NCI-H1930 (cell line): ENCODE results near the gene ADCY5.

Experiments used
- DNase-seq, 2 experiments: peaks; one replicate each; lab custom pipeline; 2025; lab: John Stamatoyannopoulos, UW

Gene ADCY5

DNA sequence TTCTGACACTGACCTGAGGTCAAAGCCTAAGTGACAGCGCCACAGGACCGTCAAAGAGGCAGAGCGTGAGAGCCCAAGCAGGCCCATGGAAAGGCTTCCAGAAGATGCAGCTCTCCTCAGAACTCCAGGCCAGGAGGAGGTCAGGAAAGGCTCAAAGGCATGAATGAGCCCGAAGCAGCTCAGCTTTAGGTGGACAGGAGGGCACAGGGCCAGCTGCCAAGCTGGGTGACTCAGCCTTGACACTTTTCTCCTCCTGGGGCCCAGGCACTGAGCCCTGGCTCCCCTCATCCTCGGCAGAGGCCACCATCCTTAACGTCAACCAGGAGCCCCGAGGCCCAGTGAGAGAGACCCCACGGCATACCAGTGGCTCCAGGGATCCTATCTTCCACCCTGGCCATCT lies 62.9 kb downstream of the ADCY5 start:
- DNase-seq: no peak

DNA sequence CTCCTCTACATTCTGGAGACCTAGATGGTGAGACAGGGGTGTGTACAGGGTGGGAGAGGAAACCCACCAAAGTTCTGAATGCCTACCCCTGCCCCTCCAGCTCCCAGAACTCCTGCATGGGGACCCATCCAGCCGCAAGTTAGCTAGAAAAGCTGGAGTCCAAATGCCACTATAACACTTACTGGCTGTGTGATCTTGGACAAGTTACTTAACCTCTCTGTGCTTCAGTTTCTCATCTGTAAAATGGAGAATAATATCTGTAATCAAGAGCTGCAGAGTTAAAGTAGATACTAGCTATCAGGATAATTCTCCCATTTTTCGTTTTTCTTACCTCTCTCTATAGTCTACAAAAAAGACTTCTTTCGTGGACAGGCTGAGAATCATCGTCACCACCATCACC lies 63.4 kb downstream of the ADCY5 start:
- no peak for DNase-seq

DNA sequence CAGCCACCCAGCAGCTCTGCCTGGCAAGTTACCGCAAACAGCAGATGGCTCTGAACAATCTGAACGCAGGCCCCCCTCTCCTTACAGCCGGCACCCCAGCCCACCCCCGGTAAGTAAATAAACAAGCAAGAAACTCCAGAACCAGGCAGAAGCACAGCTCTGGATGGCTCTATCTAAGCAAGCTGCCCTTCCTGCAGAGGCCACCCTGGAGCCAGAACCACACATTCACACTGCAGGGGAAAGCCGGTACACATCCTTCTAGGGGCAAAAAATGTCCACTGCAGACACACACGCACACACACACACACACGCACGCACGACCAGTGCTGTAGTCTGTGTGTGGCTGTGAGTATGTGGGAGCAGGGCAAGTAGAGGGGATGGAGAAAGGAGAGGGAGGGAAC lies 63.9 kb downstream of the ADCY5 start:
- no peak for DNase-seq

DNA sequence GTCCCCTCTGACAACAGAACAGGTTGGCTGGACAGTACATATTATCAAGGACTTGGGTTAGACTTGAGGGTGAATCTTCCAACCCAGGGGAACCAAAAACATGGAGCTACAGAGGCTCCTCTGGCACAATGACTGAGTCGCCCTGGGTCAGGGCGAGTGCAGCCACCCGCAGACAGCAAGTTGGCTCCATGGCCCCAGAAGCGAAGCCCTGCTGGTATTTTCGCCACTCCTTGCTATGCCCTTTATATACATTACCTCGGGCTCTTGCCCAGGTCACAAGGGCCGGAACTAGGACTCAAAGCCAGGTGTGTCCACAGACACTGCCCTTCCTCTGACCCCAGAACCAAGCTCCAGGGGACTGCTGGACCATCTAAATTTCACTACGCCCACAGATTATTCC lies 64.6 kb downstream of the ADCY5 start:
- DNase-seq: no peak

DNA sequence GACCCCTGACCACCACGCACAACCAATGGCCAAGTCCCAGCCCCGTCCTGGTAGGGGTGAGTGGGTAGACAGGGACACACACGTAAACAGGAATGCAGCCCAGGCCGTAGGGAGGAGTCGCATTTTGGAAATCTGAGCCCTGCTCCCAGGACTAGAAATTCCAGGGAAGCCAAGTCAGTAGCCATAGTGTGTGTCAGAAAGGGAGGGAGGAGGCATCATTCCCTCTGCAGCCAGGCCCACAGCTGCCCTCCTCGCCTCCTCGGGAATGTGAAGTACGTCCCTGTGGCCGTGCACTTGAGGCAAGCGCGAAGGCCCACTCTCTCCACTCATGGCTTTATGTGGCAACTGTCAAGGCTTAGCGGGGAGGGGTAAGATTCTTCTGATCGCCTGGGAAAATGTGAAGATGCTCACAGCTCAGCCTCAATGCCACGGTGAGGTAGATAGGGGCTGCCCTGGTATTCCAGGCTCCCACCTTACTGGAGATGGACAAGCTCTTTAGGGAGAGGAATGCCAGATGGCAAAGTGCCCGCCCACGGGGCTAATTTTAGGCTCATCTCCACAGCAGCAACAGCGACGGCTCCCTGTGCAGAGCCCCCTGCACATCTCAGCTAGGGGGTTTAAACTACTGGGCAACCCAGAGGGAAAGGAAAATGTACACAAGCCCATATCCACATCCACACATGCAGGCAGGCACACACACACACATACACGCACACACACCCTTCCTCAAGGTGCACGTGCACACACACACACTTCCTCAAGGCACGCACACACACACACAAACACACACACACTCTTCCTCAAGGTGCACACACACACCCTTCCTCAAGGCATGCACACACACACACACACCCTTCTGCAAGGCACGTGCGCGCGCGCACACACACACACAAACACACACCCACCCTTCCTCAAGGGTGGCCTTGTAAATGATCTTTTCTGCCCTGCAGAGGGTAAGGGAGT lies 65.5 kb downstream of the ADCY5 start:
- no peak for DNase-seq

DNA sequence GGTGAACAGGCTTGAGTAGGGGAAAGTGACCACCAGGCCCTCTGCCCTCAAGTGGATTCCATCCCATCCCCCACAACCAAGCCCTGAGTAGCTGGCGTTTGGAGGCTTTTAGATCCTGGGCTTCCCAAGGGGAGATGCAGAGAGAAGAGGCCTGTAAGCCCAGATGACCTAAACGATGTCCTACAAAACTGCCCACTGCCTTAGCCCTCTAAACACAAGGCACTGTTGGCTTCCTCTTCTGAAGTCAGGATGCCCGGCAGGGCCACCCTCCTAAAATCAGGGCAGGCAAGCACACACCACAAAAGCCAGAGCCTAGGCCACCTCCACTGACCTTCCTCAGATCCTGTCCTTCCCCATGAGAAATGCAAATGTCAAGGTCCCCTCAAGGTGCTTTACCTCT lies 68.6 kb downstream of the ADCY5 start:
- no peak for DNase-seq

DNA sequence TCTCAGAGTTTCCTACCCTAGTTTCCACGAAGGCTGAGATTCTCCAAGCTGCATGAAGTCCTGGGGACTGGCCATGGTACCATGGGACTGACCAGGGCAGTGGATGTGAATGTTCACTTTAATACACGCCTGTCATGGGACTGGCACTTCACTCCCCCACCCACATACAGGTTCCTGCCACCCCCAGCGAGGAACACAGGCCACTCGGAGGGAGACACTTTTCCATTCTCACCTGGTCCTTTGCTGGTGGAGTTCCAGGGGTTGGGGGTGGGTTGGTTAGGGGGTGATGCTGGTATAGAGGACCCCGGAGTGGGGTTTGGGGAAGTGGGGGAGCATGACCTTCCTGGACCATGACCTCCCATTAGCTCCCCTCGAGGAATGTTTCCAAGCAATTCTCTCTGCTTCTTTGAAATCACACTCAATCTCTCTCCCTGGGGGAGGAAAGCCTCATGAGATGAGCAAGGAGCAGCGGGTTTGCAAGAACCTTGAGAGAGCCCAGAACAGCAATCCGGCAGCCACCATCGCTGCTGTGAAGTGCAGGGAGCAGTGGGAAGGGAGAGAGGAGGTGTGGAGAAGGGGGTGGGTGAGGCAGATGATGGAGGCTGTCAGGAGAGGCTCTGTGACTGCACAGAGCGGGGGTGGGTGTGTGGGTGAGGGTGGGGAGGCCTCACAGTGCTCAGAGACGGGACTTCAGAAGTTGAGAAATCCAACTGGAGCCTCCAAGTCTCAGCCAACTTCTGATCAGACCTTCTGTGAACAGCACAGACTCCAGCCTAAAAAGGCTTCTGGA lies 69.7 kb downstream of the ADCY5 start:
- no peak for DNase-seq

DNA sequence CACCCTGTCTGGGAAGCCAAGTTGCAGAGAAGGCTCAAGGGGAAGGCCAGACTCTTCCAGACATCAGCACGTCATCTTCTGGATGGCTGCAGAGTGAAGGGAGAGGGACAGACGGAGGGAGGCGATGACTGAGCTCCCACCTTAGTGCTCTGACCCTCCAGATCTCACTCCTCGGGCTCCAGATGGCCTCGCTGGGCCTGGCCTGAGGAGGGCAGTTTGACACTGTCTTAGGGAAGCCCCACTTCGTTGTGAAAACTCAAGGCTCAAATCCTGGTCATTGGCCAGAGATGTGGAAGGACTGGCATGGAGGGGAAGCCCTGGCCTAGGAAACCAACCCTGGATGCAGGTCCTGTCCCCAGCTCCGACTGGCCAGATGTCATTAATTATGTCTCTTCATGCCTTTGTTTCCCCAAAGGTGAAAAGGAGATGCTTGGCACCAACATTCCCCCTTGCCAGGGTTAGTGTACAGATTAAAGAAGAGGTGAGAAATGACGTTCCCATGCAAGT lies 70.4 kb downstream of the ADCY5 start:
- no peak for DNase-seq

DNA sequence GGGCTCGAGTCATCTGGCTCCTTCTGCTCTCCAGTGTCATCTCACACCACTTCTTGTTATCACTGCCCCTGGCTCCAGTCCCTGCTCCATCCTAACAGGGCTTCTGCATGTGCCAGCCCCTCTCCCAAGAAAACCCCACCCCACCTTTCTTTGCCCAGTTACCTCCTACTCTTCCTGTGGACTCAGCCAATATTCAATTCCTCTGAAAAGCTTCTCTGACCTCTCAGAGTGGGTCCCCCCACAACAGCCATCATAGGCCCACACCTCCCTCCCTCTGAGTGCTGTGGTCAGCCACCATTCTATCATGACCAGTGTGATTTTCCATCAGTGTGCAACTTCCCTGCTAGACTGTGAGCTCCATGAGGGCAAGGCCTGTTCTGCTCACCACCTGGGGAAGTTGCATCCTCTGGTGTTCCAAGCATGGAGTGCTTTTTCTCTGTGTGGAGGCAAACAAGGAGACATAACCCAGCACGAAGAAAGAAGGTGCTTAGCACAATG lies 71.6 kb downstream of the ADCY5 start:
- DNase-seq: no peak

DNA sequence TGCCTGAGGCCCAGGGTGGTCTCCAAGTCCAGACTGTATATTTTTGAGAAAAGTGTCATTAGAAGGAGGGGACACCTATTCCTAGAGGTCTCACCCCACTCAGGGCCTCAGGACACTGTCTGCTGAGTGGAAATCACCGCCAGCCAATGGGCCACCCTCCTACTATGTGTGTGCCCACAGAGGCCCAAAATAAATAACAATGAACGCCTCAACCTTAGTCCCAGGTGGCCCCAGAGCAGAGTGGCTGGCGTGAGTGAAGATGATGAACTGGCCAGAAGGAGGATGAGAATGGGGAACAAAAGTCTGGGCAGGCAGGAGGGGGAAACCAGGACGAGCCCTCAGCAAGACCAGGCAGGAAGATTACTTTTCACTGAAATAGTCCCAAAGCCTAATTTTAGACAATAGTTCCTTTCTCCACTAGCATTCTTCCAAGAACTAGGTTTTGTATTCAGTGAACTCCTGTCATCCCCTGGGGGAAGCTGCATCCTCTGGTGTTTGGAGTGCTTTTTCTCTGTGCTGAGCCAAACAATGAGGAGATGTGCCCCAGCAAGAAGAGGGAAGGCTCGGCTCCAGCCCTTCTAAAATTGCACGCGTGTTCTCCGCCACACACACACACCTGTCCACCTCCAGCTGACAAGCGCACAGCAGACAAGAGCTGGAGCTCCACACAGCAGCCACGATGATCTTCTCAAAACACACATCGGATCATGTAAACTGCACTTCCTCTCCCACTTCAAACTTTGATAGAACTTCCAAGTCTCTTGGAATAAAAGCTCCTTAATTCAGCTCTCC lies 72.2 kb downstream of the ADCY5 start:
- DNase-seq: no peak

DNA sequence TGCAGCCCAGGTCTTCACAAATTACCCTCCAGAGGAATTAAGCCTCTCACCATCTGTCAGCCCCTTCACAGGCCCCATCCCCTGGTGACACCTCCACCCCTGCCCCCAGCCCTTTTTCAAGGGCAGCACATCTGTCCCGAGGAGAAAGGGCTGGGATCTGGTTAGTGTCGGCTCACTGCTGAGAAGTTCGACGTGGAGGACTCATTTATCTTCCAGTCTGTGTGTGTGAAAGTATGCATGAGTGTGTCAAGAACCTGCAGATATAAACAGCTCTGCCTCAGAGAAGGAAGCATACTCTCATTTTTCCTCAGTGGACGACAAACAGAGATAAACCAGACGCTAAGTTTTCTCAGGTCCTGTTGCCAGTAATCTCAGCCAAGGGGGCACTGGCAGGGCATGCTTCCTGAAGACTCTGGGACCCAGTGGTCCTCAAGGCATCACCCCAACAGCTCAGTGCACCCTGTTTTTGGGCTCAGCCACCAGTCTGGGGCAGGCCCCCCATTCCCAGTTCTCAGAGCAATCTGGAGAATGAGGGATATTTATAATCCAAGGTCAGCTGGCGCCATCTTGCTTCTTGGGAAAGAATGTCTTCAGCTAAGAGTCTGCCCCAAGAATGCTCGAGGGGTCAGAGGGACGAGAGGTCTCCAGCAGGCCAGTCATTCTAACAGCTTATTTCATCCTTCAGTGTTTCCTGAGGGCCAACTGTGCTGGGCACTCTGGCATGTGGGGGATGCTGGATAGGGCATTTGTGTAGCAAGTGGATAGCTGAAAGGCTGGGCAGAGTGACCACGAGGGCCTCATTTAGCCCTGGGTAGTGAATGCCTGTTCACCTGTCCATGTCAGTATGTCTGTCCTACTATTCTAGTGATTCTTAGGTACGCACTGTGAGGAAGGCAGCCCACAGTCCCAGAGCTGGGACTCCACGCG lies 73.6 kb downstream of the ADCY5 start:
- no peak for DNase-seq

DNA sequence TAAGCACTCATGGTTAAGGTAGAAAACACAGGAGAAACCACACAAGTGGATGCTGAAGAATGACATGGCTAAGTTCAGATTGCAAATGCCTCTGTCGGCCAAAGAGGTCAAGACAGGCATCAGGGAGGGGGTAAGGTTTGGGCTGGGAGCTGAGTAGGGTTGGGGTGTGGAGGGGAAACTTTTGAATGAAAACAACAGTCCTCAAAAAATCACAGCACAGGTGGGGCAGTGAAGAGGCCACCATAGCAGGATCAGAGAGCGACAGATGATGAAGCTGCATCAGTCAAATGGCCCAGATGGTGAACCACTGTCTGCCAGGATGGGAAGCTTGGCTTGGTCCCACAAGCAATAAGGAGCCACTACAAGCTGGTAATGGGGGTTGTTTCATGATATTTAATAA lies 74.9 kb downstream of the ADCY5 start:
- DNase-seq: no peak

DNA sequence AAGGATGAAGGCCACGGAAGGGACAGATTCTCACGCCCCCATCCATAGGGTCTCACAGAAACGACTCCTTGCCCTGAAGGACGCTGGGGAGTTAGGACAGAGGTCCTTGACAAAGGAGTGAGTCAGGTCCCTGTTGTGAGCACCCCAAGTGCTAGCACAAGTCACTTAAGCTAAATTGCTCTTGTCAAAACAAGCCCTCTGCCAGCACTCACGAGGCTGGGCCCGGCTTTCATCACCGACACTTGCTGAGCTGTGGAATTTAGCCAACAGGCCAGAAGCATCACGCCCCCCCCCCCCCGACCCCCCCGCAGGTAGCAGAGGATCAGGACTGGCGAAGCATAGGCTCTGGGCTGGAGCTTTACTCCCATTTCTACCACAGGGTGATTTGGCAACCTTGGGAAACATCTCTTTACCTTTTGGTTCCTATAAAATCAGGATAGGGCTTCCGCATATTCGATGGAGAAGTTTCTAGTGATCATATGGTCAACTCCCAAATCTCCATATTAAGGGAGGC lies 75.4 kb downstream of the ADCY5 start:
- DNase-seq: no peak

DNA sequence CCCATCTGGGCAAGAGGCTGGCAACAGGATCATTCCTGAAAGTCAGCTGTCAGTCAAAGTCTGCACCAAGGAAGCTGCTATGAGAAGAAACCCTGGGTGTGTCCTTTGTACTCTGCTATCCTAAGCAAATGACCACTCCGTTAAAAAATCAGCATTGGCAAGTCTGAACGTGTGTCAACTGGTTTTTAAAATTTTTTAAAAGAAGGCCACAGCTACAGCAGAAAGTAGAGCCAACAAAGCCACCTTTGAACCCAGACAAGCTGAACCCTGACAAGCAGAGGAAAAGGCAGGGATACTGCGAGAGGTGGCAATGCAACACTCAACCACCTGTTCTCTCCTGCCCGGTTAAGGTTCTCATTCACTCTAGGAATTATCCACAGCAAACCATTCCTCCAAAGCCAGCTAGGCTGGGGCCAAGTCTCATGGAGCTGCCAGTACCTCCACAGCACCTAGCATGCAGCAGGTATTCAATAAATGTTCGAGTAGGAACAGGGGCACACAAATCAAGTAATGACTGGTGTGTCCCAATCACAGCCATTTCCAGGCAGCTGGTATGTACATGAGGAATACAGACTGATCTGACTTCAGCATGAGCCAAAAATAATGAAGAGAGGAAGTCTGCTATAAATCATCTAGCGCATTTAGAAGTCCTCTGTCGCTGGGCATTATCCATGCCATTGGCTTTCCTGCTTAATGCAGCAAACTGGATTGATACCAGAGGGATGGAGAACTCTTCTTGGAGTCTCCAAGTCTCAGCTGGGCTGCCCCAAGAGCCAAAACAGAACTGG lies 76.0 kb downstream of the ADCY5 start:
- DNase-seq: no peak

DNA sequence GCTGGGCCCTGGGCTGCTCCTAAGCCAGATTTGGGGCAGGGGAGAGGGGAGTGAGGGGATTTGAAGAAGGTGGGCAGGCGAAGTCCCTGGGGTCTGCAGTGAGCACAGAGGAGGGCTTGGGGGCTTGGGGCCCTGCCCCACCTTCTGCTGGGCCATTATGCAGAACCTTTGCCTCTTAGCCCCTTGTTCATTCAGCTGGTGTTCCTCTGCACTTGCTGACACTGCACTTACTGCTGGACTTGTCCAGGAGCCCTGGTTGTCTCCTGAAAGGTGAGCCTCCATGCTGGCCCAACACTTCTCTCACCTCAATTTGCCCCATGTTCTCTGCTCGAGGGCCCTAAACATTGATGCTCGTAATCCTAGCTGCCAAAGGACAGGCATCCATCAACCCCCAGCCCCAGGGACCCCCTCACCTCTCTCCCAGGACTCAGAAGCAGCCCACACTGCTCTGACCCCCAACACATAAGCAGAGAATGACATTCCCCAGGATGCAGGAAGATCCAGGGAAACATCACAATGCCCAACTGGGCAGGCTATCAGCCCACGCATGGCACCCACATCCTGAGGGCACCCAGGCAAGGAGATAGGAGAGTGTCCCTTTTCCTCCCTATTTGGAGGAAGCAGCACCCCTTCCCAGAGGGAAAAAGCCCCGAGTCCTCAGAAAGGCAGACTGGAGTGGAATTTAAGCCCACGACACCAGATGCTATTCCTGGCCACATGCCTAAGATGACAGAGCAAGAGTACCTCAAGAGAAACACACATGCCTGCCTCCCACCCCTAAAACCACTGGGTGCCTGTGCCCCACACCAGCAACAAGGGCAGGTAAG lies 76.8 kb downstream of the ADCY5 start:
- DNase-seq: no peak

DNA sequence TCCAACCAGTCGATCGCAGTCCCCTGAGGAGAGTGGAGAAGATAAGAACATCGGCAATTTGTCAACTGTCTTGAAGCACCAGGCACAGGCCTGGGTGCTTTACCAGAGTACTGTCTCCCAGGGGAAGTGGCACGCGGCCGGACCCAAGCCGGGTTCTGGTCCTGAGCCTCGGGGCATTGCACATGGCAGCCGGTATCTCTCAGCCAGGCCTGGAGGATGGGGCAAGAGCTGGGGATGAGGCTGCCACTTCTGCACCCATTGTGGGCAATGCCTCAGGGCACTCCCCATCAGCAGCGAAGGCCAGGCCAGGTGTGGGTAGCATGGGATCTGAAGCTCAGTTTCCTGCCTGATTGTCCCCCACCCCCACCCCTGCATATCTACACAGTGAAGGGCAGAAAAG lies 77.5 kb downstream of the ADCY5 start:
- no peak for DNase-seq

DNA sequence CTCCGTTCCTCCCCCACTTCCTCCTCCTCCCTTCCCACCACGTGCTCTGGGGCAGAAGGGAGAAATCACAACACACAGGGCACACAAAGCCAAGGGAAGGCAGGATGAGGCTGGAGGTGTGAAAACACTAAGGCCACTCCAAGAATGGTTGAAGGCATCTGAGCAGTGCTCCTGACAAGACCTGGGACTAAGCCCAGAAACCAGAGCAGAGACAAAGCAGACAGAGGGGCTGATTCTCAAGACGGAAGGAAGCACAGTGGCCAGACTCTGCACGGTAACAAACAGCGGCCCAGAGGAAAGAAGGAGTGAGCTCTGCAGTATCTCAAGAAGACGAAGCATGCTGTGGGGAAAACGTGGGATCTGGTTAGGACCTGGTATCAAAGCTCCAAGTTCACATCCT lies 78.1 kb downstream of the ADCY5 start:
- DNase-seq: no peak

DNA sequence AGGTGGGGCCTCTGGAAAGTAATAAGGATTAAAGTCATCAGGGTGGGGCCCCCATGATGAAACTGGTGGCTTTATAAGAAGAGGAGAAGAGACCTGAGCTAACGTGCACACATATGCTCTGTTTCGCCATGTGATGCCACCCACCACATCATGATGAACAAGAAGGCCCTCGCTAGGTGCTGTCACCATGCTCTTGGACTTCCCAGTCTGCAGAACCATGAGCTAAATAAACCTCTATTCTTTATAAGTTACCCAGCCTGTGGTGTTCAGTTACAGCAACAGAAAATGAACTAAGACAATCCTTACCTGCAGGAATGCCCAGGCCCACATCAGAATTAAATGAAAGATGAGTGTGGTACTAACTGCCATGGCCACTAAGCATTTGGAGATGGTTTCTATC lies 79.8 kb downstream of the ADCY5 start:
- no peak for DNase-seq
